ENCODE data around the gene PLEKHG5.
A peak's percentile ranks its signal among the peaks of the same experiment; 100 is the strongest.

The PLEKHG5 gene

GRCh38 chr1:6510493-6510892, 19.0 kb upstream of the PLEKHG5 start:
- no peak for DNase-seq (ENCODE audit: low read depth)

- no peak for DNase-seq (ENCODE audit: low read depth)
Observed at GRCh38 chr1:6509919-6510291, 18.4 kb upstream of the PLEKHG5 start.

- no peak for DNase-seq (ENCODE audit: low read depth)
Observed at GRCh38 chr1:6509220-6509918, 17.9 kb upstream of the PLEKHG5 start.

GRCh38 chr1:6508816-6509189, 17.3 kb upstream of the PLEKHG5 start:
- no peak for DNase-seq (ENCODE audit: low read depth)

- DNase-seq (ENCODE audit: low read depth) = no peak
Observed at GRCh38 chr1:6508154-6508815, 16.8 kb upstream of the PLEKHG5 start.

GRCh38 chr1:6507461-6507911, 16.0 kb upstream of the PLEKHG5 start:
- DNase-seq (ENCODE audit: low read depth) = no peak

- DNase-seq (ENCODE audit: low read depth) = no peak
Observed at GRCh38 chr1:6507037-6507428, 15.6 kb upstream of the PLEKHG5 start.

- no peak for DNase-seq (ENCODE audit: low read depth)
Observed at GRCh38 chr1:6506210-6507036, 15.0 kb upstream of the PLEKHG5 start.

- DNase-seq (ENCODE audit: low read depth) = no peak
Observed at GRCh38 chr1:6505367-6506209, 14.1 kb upstream of the PLEKHG5 start.

- DNase-seq (ENCODE audit: low read depth) = no peak
Observed at GRCh38 chr1:6504887-6505286, 13.4 kb upstream of the PLEKHG5 start.

GRCh38 chr1:6503884-6504602, 12.6 kb upstream of the PLEKHG5 start:
- no peak for DNase-seq (ENCODE audit: low read depth)

GRCh38 chr1:6502000-6502891, 10.8 kb upstream of the PLEKHG5 start:
- no peak for DNase-seq (ENCODE audit: low read depth)

GRCh38 chr1:6501279-6501813, 9.9 kb upstream of the PLEKHG5 start:
- DNase-seq (ENCODE audit: low read depth) = no peak

- DNase-seq (ENCODE audit: low read depth) = no peak
Observed at GRCh38 chr1:6500544-6501278, 9.2 kb upstream of the PLEKHG5 start.

- no peak for DNase-seq (ENCODE audit: low read depth)
Observed at GRCh38 chr1:6499296-6499695, 7.8 kb upstream of the PLEKHG5 start.

- DNase-seq (ENCODE audit: low read depth) = no peak
Observed at GRCh38 chr1:6498576-6499111, 7.2 kb upstream of the PLEKHG5 start.

- no peak for DNase-seq (ENCODE audit: low read depth)
Observed at GRCh38 chr1:6497867-6498575, 6.6 kb upstream of the PLEKHG5 start.

GRCh38 chr1:6497215-6497866, 5.9 kb upstream of the PLEKHG5 start:
- DNase-seq (ENCODE audit: low read depth) = peak; percentile 33
